ENCODE measurements around the gene CEMIP.

DNA sequence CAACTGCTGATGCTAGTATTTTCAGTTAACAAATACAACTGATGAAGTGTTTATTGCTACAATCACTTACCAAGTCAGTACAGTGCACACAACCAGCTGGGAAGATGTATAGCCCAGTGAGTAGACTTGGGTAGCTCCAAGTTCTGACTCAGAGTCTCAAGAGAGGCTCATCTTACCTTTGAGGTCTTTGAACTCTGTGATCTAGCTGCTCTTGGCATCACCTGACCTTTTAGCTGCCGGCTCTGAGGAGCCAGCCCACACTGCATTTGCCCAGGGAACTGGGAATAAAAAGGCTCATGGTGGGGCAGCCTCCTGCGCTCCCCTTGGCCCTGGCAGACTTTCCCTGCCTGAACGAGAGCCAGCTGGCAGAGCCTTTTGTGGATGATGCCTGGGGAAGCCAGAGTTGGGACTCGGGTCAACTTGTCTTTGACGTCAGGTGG lies 82.6 kb downstream of the CEMIP start:
- TF ChIP-seq, protein P1, sequence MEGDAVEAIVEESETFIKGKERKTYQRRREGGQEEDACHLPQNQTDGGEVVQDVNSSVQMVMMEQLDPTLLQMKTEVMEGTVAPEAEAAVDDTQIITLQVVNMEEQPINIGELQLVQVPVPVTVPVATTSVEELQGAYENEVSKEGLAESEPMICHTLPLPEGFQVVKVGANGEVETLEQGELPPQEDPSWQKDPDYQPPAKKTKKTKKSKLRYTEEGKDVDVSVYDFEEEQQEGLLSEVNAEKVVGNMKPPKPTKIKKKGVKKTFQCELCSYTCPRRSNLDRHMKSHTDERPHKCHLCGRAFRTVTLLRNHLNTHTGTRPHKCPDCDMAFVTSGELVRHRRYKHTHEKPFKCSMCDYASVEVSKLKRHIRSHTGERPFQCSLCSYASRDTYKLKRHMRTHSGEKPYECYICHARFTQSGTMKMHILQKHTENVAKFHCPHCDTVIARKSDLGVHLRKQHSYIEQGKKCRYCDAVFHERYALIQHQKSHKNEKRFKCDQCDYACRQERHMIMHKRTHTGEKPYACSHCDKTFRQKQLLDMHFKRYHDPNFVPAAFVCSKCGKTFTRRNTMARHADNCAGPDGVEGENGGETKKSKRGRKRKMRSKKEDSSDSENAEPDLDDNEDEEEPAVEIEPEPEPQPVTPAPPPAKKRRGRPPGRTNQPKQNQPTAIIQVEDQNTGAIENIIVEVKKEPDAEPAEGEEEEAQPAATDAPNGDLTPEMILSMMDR (IDR thresholded peaks at IDR 0.05) = no peak
- TF ChIP-seq POLR2A (IDR thresholded peaks at IDR 0.05) = no peak
- TF ChIP-seq EP300 (IDR thresholded peaks at IDR 0.05) = no peak
